Neural progenitor cell (in vitro differentiated cells): ENCODE results near the gene PTAFR. TPM values are rescaled to one million over a fixed set of nuclear protein-coding genes. Genes with fewer than 3 reads are reported as not detected.

Experiments
- DNase-seq: peaks from one replicate; pipeline ENCODE4 v3.0.0-alpha.2; 2016; ENCODE audit warnings: low spot score
- H2AFZ ChIP-seq: fragments of 200-600 bp; sonication (generic); replicated peaks from 2 replicates; pipeline ENCODE4 v1.6.1; 2016; ENCODE audit warnings: antibody characterized with exemption
- H3F3A ChIP-seq: fragments of 200-600 bp; sonication (generic); 2 replicates; pipeline ENCODE4 v1.6.1; 2016; ENCODE audit warnings: antibody characterized with exemption, low read depth
- H3K27ac ChIP-seq: fragments of 200-600 bp; sonication (generic); 2 replicates; pipeline ENCODE4 v1.5.1; 2016; ENCODE audit warnings: mild to moderate bottlenecking
- H3K27me3 ChIP-seq: fragments of 200-600 bp; sonication (generic); 2 replicates; pipeline ENCODE4 v1.6.1; 2016; ENCODE audit warnings: mild to moderate bottlenecking, moderate library complexity
- H3K36me3 ChIP-seq: fragments of 200-600 bp; sonication (generic); 2 replicates; pipeline ENCODE4 v1.5.1; 2016
- H3K4me1 ChIP-seq: fragments of 200-600 bp; sonication (generic); 2 replicates; pipeline ENCODE4 v1.6.1; 2016; ENCODE audit warnings: mixed run types
- H3K4me2 ChIP-seq: fragments of 200-600 bp; sonication (generic); 2 replicates; pipeline ENCODE4 v1.6.1; 2016
- H3K4me3 ChIP-seq: fragments of 200-600 bp; sonication (generic); 2 replicates; pipeline ENCODE4 v1.5.1; 2016
- H3K79me2 ChIP-seq: fragments of 200-600 bp; sonication (generic); 2 replicates; pipeline ENCODE4 v1.6.1; 2016; ENCODE audit warnings: low read depth
- H3K9ac ChIP-seq: fragments of 200-600 bp; sonication (generic); 2 replicates; pipeline ENCODE4 v1.6.1; 2016
- H3K9me3 ChIP-seq: fragments of 200-600 bp; sonication (generic); 2 replicates; pipeline ENCODE4 v1.5.1; 2016; ENCODE audit warnings: low read depth
- H4K20me1 ChIP-seq: fragments of 200-600 bp; sonication (generic); 2 replicates; pipeline ENCODE4 v1.6.1; 2016; ENCODE audit warnings: low read depth
- H3K27ac Mint-ChIP-seq: 3 replicates; pipeline ENCODE4 v1.8.0; 2021; ENCODE audit warnings: mixed read lengths
- H3K27me3 Mint-ChIP-seq: 2 replicates; pipeline ENCODE4 v1.8.0; 2022; ENCODE audit warnings: low read depth, mild to moderate bottlenecking, inconsistent platforms, moderate library complexity, mixed read lengths; ENCODE audit not compliant: insufficient read depth
- H3K36me3 Mint-ChIP-seq: 3 replicates; pipeline ENCODE4 v1.8.0; 2021; ENCODE audit warnings: mixed read lengths
- H3K4me1 Mint-ChIP-seq: 3 replicates; pipeline ENCODE4 v1.8.0; 2021; ENCODE audit warnings: mixed read lengths
- H3K4me3 Mint-ChIP-seq: 3 replicates; pipeline ENCODE4 v1.8.0; 2021; ENCODE audit warnings: mild to moderate bottlenecking, moderate library complexity, mixed read lengths
- H3K9me3 Mint-ChIP-seq: 3 replicates; pipeline ENCODE4 v1.8.0; 2020; ENCODE audit warnings: mixed read lengths
- CTCF ChIP-seq: fragments of 200-600 bp; sonication (generic); IDR thresholded peaks from 2 replicates; pipeline ENCODE4 v1.5.1; 2017; ENCODE audit warnings: antibody characterized with exemption, mild to moderate bottlenecking
- EZH2 ChIP-seq: fragments of 200-600 bp; sonication (generic); IDR thresholded peaks from 2 replicates; pipeline ENCODE4 v1.6.1; 2017; ENCODE audit warnings: antibody characterized with exemption, mild to moderate bottlenecking, moderate library complexity
- EZH2phosphoT487 ChIP-seq: fragments of 200-600 bp; sonication (generic); IDR thresholded peaks from 2 replicates; pipeline ENCODE4 v1.6.1; 2017; ENCODE audit warnings: antibody characterized with exemption
- total RNA-seq: library from RNA; depleted of rRNA; stranded (reverse); fragments of >200 nt; gene quantifications from 2 replicates; pipeline ENCODE4 v1.2.3, GENCODE V29; 2015; ENCODE audit warnings: low replicate concordance

PTAFR gene
- total RNA-seq, 1 donor from 2014 or later, result not detected

- H3K4me1 ChIP-seq, result no peaks in the 10 kb centered on the region
- H3K9ac ChIP-seq, result no peak overlapping the region
- H3K9me3 ChIP-seq, result no peaks in the 10 kb centered on the region
- H2AFZ ChIP-seq, result no peak overlapping the region
- H3K36me3 Mint-ChIP-seq, result no peaks in the 10 kb centered on the region
- no peak overlapping the region for H3K4me3 Mint-ChIP-seq
- H3K27ac ChIP-seq, result no peak overlapping the region
- H3K27me3 ChIP-seq, result no peaks in the 10 kb centered on the region
- H3K36me3 ChIP-seq, result no peaks in the 10 kb centered on the region
- no peak overlapping the region for H3K4me2 ChIP-seq
- H3K9me3 Mint-ChIP-seq, result no peaks in the 10 kb centered on the region
- H3F3A ChIP-seq, result peaks cover 5% of the 10 kb centered on the region
- TF ChIP-seq CTCF (no peak), EZH2phosphoT487 (no peak), EZH2 (no peak)
- H3K27me3 Mint-ChIP-seq, result peaks cover 6% of the 10 kb centered on the region
- H3K27ac Mint-ChIP-seq, result no peak overlapping the region
- DNase-seq, result no peak
- no peaks in the 10 kb centered on the region for H3K79me2 ChIP-seq
- H4K20me1 ChIP-seq, result no peaks in the 10 kb centered on the region
- no peak overlapping the region for H3K4me3 ChIP-seq
- H3K4me1 Mint-ChIP-seq, result no peaks in the 10 kb centered on the region
These were observed 65.9 kb downstream of the PTAFR start for GRCh38 chr1:28110555-28110954.

DNA sequence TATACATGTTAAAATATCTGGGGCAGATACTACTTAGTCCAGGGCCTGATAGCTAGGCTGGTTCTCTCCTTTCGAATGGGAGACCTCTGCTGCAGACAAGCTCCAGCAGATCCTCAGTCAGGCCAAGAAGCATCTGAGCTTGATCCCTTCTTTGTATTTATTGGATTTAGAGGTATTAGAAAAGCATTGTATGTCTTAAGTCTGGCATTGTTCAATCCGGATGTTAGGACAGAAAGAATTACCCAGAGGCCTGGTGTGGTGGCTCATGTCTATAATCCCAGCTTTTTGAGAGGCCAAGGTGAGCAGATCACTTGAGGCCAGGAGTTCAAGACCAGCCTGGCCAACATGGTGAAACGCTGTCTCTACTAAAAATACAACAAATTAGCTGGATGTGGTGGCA lies 66.9 kb downstream of the PTAFR start:
- Mint-ChIP-seq H3K36me3 (no peaks in the 10 kb centered on the region), H3K4me3 (no peak overlapping the region), H3K9me3 (no peaks in the 10 kb centered on the region), H3K27me3 (peaks cover 6% of the 10 kb centered on the region), H3K27ac (no peak overlapping the region), H3K4me1 (peaks cover 8% of the 10 kb centered on the region)
- no peak overlapping the region for H3K9ac ChIP-seq
- no peaks in the 10 kb centered on the region for H4K20me1 ChIP-seq
- no peaks in the 10 kb centered on the region for H3K36me3 ChIP-seq
- H2AFZ ChIP-seq, result no peak overlapping the region
- no peak overlapping the region for H3K27ac ChIP-seq
- no peaks in the 10 kb centered on the region for H3K4me1 ChIP-seq
- no peaks in the 10 kb centered on the region for H3K27me3 ChIP-seq
- TF ChIP-seq EZH2, result no peak
- no peak for TF ChIP-seq CTCF
- no peak for TF ChIP-seq EZH2phosphoT487
- no peak overlapping the region for H3K4me3 ChIP-seq
- no peaks in the 10 kb centered on the region for H3K9me3 ChIP-seq
- peaks cover 8% of the 10 kb centered on the region for H3F3A ChIP-seq
- H3K79me2 ChIP-seq, result no peaks in the 10 kb centered on the region
- no peak overlapping the region for H3K4me2 ChIP-seq
- DNase-seq, result no peak

DNA sequence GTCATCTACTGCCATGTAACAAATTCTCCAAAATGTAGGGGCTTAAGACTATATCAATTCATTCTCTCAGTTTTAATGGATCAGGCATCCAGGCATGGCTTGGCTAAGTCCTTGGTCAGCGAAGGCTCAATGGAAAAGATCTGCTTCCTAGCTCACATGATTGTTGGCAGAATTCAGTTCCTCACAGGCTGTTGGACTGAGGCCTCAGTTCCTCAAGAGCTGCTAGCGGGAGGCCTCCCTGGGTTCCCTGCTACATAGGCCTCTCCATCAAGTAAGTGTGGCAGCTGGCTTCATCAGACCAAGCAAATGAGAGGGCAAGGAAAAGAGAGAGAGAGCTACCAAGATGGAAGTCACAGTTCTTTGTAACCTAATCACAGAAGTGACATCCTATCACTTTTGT lies 68.5 kb downstream of the PTAFR start:
- no peak overlapping the region for H3K4me3 ChIP-seq
- no peaks in the 10 kb centered on the region for H3K27me3 ChIP-seq
- H3K27ac ChIP-seq, result no peak overlapping the region
- Mint-ChIP-seq H3K9me3 (no peaks in the 10 kb centered on the region), H3K4me1 (peaks cover 8% of the 10 kb centered on the region), H3K36me3 (no peaks in the 10 kb centered on the region), H3K27ac (no peak overlapping the region), H3K27me3 (peaks cover 4% of the 10 kb centered on the region), H3K4me3 (no peak overlapping the region)
- H3F3A ChIP-seq, result peaks cover 11% of the 10 kb centered on the region
- no peak overlapping the region for H3K9ac ChIP-seq
- H3K36me3 ChIP-seq, result no peaks in the 10 kb centered on the region
- TF ChIP-seq EZH2phosphoT487, result no peak
- no peak for TF ChIP-seq CTCF
- no peak for TF ChIP-seq EZH2
- H3K9me3 ChIP-seq, result no peaks in the 10 kb centered on the region
- no peaks in the 10 kb centered on the region for H3K4me1 ChIP-seq
- H3K79me2 ChIP-seq, result no peaks in the 10 kb centered on the region
- no peak overlapping the region for H3K4me2 ChIP-seq
- no peak for DNase-seq
- H2AFZ ChIP-seq, result no peak overlapping the region
- H4K20me1 ChIP-seq, result no peaks in the 10 kb centered on the region
